HG03469 (cell line): ENCODE results near the gene IFI30.

Experiments used
- ATAC-seq: cut with Tn5 transposase; IDR thresholded peaks from one replicate; pipeline ENCODE4 v1.9.1; 2021; ENCODE audit warnings: mild to moderate bottlenecking, moderate library complexity, moderate number of reproducible peaks; ENCODE audit not compliant: unreplicated experiment

The IFI30 gene

GRCh38 chr19:18170714-18171255 lies 2.8 kb upstream of the IFI30 start:
- ATAC-seq = no peak

GRCh38 chr19:18171605-18172327 lies 1.8 kb upstream of the IFI30 start:
- no peak for ATAC-seq

GRCh38 chr19:18172331-18173053 lies 1.1 kb upstream of the IFI30 start:
- no peak for ATAC-seq

- peak; percentile 2 for ATAC-seq
Observed at GRCh38 chr19:18173054-18173571, 500 bp upstream of the IFI30 start.

GRCh38 chr19:18174983-18175382 lies 1.4 kb downstream of the IFI30 start:
- ATAC-seq = no peak

- ATAC-seq = no peak
Observed at GRCh38 chr19:18176367-18177310, 3.0 kb downstream of the IFI30 start.

- ATAC-seq = no peak
Observed at GRCh38 chr19:18179957-18180356, 6.3 kb downstream of the IFI30 start.

- no peak for ATAC-seq
Observed at GRCh38 chr19:18183529-18183928, 9.9 kb downstream of the IFI30 start.

- ATAC-seq = no peak
Observed at GRCh38 chr19:18185538-18185937, 11.9 kb downstream of the IFI30 start.

GRCh38 chr19:18190278-18190677 lies 16.7 kb downstream of the IFI30 start:
- ATAC-seq = no peak

GRCh38 chr19:18191640-18192062 lies 18.0 kb downstream of the IFI30 start:
- no peak for ATAC-seq

GRCh38 chr19:18192673-18193387 lies 19.2 kb downstream of the IFI30 start, which contains the start of gene MPV17L2:
MPV17L2 (plus strand) TSS chr19:18193218; CDS start chr19:18193282, 64 bp downstream.
- peak; percentile 67 for ATAC-seq

GRCh38 chr19:18193388-18194180 lies 20.0 kb downstream of the IFI30 start:
- ATAC-seq = no peak

GRCh38 chr19:18194181-18194530 lies 20.5 kb downstream of the IFI30 start:
- no peak for ATAC-seq

- no peak for ATAC-seq
Observed at GRCh38 chr19:18194554-18195238, 21.1 kb downstream of the IFI30 start.

GRCh38 chr19:18196511-18196845 lies 22.9 kb downstream of the IFI30 start:
- ATAC-seq = no peak

- ATAC-seq = no peak
Observed at GRCh38 chr19:18197306-18197705, 23.7 kb downstream of the IFI30 start.

GRCh38 chr19:18197941-18198340 lies 24.3 kb downstream of the IFI30 start:
- ATAC-seq = no peak

- ATAC-seq = no peak
Observed at GRCh38 chr19:18198374-18198773, 24.8 kb downstream of the IFI30 start.
